Esophagus mucosa (tissue), 1 donor: Measurements from ENCODE around the gene YOD1. TPM values are rescaled to one million over a fixed set of nuclear protein-coding genes. Genes with fewer than 3 reads are reported as not detected.

Experiments used
- ATAC-seq: fragments of 200-7000 bp; cut with Tn5 transposase; one replicate; pipeline ENCODE4 v1.9.1; 2020
- total RNA-seq: library from RNA; stranded (reverse); gene quantifications from one replicate; pipeline ENCODE4 v1.2.4, GENCODE V29; 2023
- donor health status: DM: yes; HTN: yes; CAD: no.

Gene YOD1
- total RNA-seq, 1 donor from 2014 or later, result 14.4 TPM

GRCh38 chr1:207072233-207072632, 21.2 kb upstream of the YOD1 start:
- ATAC-seq, result no peak

GRCh38 chr1:207071426-207071825, 20.4 kb upstream of the YOD1 start:
- ATAC-seq, result no peak

- no peak for ATAC-seq
Observed at GRCh38 chr1:207070811-207071210, 19.8 kb upstream of the YOD1 start.

- no peak for ATAC-seq
Observed at GRCh38 chr1:207069858-207070506, 19.0 kb upstream of the YOD1 start.

- ATAC-seq, result no peak
Observed at GRCh38 chr1:207069061-207069460, 18.1 kb upstream of the YOD1 start.

- ATAC-seq, result no peak
Observed at GRCh38 chr1:207067665-207068064, 16.7 kb upstream of the YOD1 start.

GRCh38 chr1:207067185-207067584, 16.2 kb upstream of the YOD1 start:
- no peak for ATAC-seq

GRCh38 chr1:207064561-207064960, 13.6 kb upstream of the YOD1 start:
- no peak for ATAC-seq

- no peak for ATAC-seq
Observed at GRCh38 chr1:207063014-207063413, 12.0 kb upstream of the YOD1 start.

GRCh38 chr1:207062058-207062457, 11.1 kb upstream of the YOD1 start:
- no peak for ATAC-seq

- ATAC-seq, result no peak
Observed at GRCh38 chr1:207060596-207060995, 9.6 kb upstream of the YOD1 start.

- ATAC-seq, result no peak
Observed at GRCh38 chr1:207059881-207060280, 8.9 kb upstream of the YOD1 start.

GRCh38 chr1:207058878-207059867, 8.2 kb upstream of the YOD1 start:
- no peak for ATAC-seq

GRCh38 chr1:207058252-207058651, 7.2 kb upstream of the YOD1 start:
- no peak for ATAC-seq

- ATAC-seq, result no peak
Observed at GRCh38 chr1:207056673-207057072, 5.7 kb upstream of the YOD1 start.

- ATAC-seq, result no peak
Observed at GRCh38 chr1:207055386-207056001, 4.5 kb upstream of the YOD1 start.

GRCh38 chr1:207054491-207054890, 3.5 kb upstream of the YOD1 start:
- ATAC-seq, result no peak

- ATAC-seq, result peak; percentile 92
Observed at GRCh38 chr1:207052911-207053769, 2.1 kb upstream of the YOD1 start, which contains the start of gene PFKFB2. Gene PFKFB2 (plus strand): TSS chr1:207053275. CDS start chr1:207054718, 1,443 bp downstream.

- ATAC-seq, result peak; percentile 47
Observed at GRCh38 chr1:207050480-207051190, 373 bp downstream of the YOD1 start.

- no peak for ATAC-seq
Observed at GRCh38 chr1:207049974-207050391, 1.0 kb downstream of the YOD1 start.

- ATAC-seq, result no peak
Observed at GRCh38 chr1:207049514-207049913, 1.5 kb downstream of the YOD1 start.

GRCh38 chr1:207049054-207049453, 2.0 kb downstream of the YOD1 start:
- ATAC-seq, result no peak
